ENCODE data around the gene ZNFX1. TPM values are rescaled to one million over a fixed set of nuclear protein-coding genes. Genes with fewer than 3 reads are reported as not detected.

The ZNFX1 gene
- total RNA-seq, 2 donors from 2014 or later = 8.1 to 8.9 TPM

GRCh38 chr20:49248301-49248700, 29.6 kb downstream of the ZNFX1 start:
- peaks cover 61% of the 10 kb centered on the region for H3K36me3 Mint-ChIP-seq (ENCODE audit: low read depth)
- H3K4me3 ChIP-seq (ENCODE audit: low read length) = no peak overlapping the region
- H3K4me1 Mint-ChIP-seq = no peaks in the 10 kb centered on the region
- TF ChIP-seq CTCF (conservative IDR thresholded peaks at IDR 0.05) = no peak
- no peaks in the 10 kb centered on the region for H3K4me1 ChIP-seq (ENCODE audit: control insufficient read depth, insufficient read depth, low read length)
- H3K27ac ChIP-seq (ENCODE audit: low read depth, low read length) = no peak overlapping the region
- WGBS, 2 experiments (ENCODE audit: insufficient coverage in 1 of 2, insufficient read length in 1 of 2) = 94 to 97% methylated on average over 10 of the region's 10 CpGs
- H3K9me3 Mint-ChIP-seq = no peaks in the 10 kb centered on the region
- H3K27me3 Mint-ChIP-seq (ENCODE audit: insufficient read depth) = no peaks in the 10 kb centered on the region
- DNase-seq = no peak
- H3K27ac Mint-ChIP-seq = no peak overlapping the region
- no peaks in the 10 kb centered on the region for H3K9me3 ChIP-seq (ENCODE audit: control insufficient read depth, low read length)
- peaks cover 96% of the 10 kb centered on the region for H3K36me3 ChIP-seq (ENCODE audit: control insufficient read depth, insufficient read depth, low read length)
- no peaks in the 10 kb centered on the region for H3K27me3 ChIP-seq (ENCODE audit: control insufficient read depth, insufficient read depth, low read length, poor library complexity, severe bottlenecking)
- no peak overlapping the region for H3K4me3 Mint-ChIP-seq
- H3K9ac ChIP-seq (ENCODE audit: extremely low read depth, low read length, poor library complexity, severe bottlenecking) = no peak overlapping the region

GRCh38 chr20:49247792-49248191, 30.1 kb downstream of the ZNFX1 start:
- Histone ChIP-seq H3K27ac (ENCODE audit: low read depth, low read length) (no peak overlapping the region), H3K9ac (ENCODE audit: extremely low read depth, low read length, poor library complexity, severe bottlenecking) (no peak overlapping the region), H3K4me1 (ENCODE audit: control insufficient read depth, insufficient read depth, low read length) (no peaks in the 10 kb centered on the region), H3K36me3 (ENCODE audit: control insufficient read depth, insufficient read depth, low read length) (peaks cover 96% of the 10 kb centered on the region), H3K4me3 (ENCODE audit: low read length) (no peak overlapping the region), H3K9me3 (ENCODE audit: control insufficient read depth, low read length) (no peaks in the 10 kb centered on the region), H3K27me3 (ENCODE audit: control insufficient read depth, insufficient read depth, low read length, poor library complexity, severe bottlenecking) (no peaks in the 10 kb centered on the region)
- Mint-ChIP-seq H3K4me1 (no peaks in the 10 kb centered on the region), H3K27ac (no peak overlapping the region), H3K27me3 (ENCODE audit: insufficient read depth) (no peaks in the 10 kb centered on the region), H3K9me3 (no peaks in the 10 kb centered on the region), H3K4me3 (no peak overlapping the region), H3K36me3 (ENCODE audit: low read depth) (peaks cover 60% of the 10 kb centered on the region)
- 93 to 96% methylated on average over 5 of the region's 5 CpGs for WGBS, 2 experiments (ENCODE audit: insufficient coverage in 1 of 2, insufficient read length in 1 of 2)
- DNase-seq = no peak
- TF ChIP-seq CTCF (conservative IDR thresholded peaks at IDR 0.05) = no peak

GRCh38 chr20:49247169-49247723, 30.6 kb downstream of the ZNFX1 start:
- Histone ChIP-seq H3K27ac (ENCODE audit: low read depth, low read length) (no peak overlapping the region), H3K36me3 (ENCODE audit: control insufficient read depth, insufficient read depth, low read length) (peaks cover 96% of the 10 kb centered on the region)
- H3K36me3 Mint-ChIP-seq (ENCODE audit: low read depth) = peaks cover 57% of the 10 kb centered on the region

More at GRCh38 chr20:49247169-49247723, 30.6 kb downstream of the ZNFX1 start:
- no peaks in the 10 kb centered on the region for H3K27me3 Mint-ChIP-seq (ENCODE audit: insufficient read depth)
- no peak for DNase-seq
- Histone ChIP-seq H3K4me1 (ENCODE audit: control insufficient read depth, insufficient read depth, low read length) (no peaks in the 10 kb centered on the region), H3K4me3 (ENCODE audit: low read length) (no peak overlapping the region), H3K9ac (ENCODE audit: extremely low read depth, low read length, poor library complexity, severe bottlenecking) (no peak overlapping the region), H3K27me3 (ENCODE audit: control insufficient read depth, insufficient read depth, low read length, poor library complexity, severe bottlenecking) (no peaks in the 10 kb centered on the region), H3K9me3 (ENCODE audit: control insufficient read depth, low read length) (no peaks in the 10 kb centered on the region)
- no peaks in the 10 kb centered on the region for H3K9me3 Mint-ChIP-seq
- H3K27ac Mint-ChIP-seq = peak overlapping the region; percentile 64
- WGBS, 2 experiments (ENCODE audit: insufficient coverage in 1 of 2, insufficient read length in 1 of 2) = 93 to 94% methylated on average over 8 of the region's 8 CpGs
- no peaks in the 10 kb centered on the region for H3K4me1 Mint-ChIP-seq
- H3K4me3 Mint-ChIP-seq = no peak overlapping the region
- no peak for TF ChIP-seq CTCF (conservative IDR thresholded peaks at IDR 0.05)

All from endodermal cell (in vitro differentiated cells).